CD4-positive, alpha-beta T cell treated with Interleukin-4 for 1 hour (primary cell): ENCODE measurements around the gene MKS1.
A peak's percentile ranks its signal among the peaks of the same experiment; 100 is the strongest.

Experiments used
- DNase-seq, 2 donors: peaks; one replicate each; pipeline ENCODE4 v3.0.0-alpha.2; 2020 to 2022

The MKS1 gene

GRCh38 chr17:58219007-58219788, at the start of gene MKS1:
TSS of gene MKS1 (minus strand) at chr17:58219255. CDS start at chr17:58219230, 25 bp downstream.
- peak; percentile 96 for DNase-seq

GRCh38 chr17:58268326-58268725, 49.3 kb upstream of the MKS1 start:
- DNase-seq, result no peak

- no peak for DNase-seq
These were observed 48.6 kb upstream of the MKS1 start for GRCh38 chr17:58267347-58268324.

GRCh38 chr17:58265902-58266875, 47.1 kb upstream of the MKS1 start:
- no peak for DNase-seq

- DNase-seq, result no peak
These were observed 46.2 kb upstream of the MKS1 start for GRCh38 chr17:58265271-58265670.

GRCh38 chr17:58264407-58265103, 45.5 kb upstream of the MKS1 start:
- DNase-seq, result no peak

GRCh38 chr17:58263773-58264172, 44.7 kb upstream of the MKS1 start:
- no peak for DNase-seq

GRCh38 chr17:58262149-58262548, 43.1 kb upstream of the MKS1 start:
- no peak for DNase-seq

GRCh38 chr17:58254803-58255202, 35.7 kb upstream of the MKS1 start:
- DNase-seq, result no peak

- DNase-seq, result no peak
These were observed 34.0 kb upstream of the MKS1 start for GRCh38 chr17:58253082-58253481.

GRCh38 chr17:58252141-58252540, 33.1 kb upstream of the MKS1 start:
- no peak for DNase-seq

- no peak for DNase-seq
These were observed 31.4 kb upstream of the MKS1 start for GRCh38 chr17:58250344-58251011.

- DNase-seq, result peak; percentile 72 to 76
These were observed 30.4 kb upstream of the MKS1 start for GRCh38 chr17:58249270-58250133.

GRCh38 chr17:58248955-58249269, 29.9 kb upstream of the MKS1 start:
- DNase-seq, result no peak

- no peak for DNase-seq
These were observed 28.7 kb upstream of the MKS1 start for GRCh38 chr17:58247511-58248363.

- DNase-seq, result no peak
These were observed 27.7 kb upstream of the MKS1 start for GRCh38 chr17:58246781-58247180.

GRCh38 chr17:58246104-58246740, 27.2 kb upstream of the MKS1 start:
- DNase-seq, result no peak

- no peak for DNase-seq
These were observed 26.5 kb upstream of the MKS1 start for GRCh38 chr17:58245428-58246103.
